Esophagus muscularis mucosa (tissue), 3 donors: Measurements from ENCODE around the gene EFCC1.

Experiments
- POLR2A ChIP-seq: fragments of 450-650 bp; IDR thresholded peaks from one replicate; pipeline ENCODE4 v1.6.1; 2017; ENCODE audit warnings: antibody characterized with exemption, moderate library complexity, mild to moderate bottlenecking, low read depth
- POLR2AphosphoS5 ChIP-seq, 2 donors: sonication (generic); formaldehyde crosslinking; IDR thresholded peaks; one replicate each; pipeline ENCODE4 v1.6.1; 2017; ENCODE audit warnings: antibody characterized with exemption in 2 of 2
- TF ChIP-seq, protein P1 (sequence below), 3 experiments: fragments of 200-600 bp in 2 of 3; fragments of 450-650 bp in 1 of 3; sonication (generic) in 2 of 3; IDR thresholded peaks; one replicate each; pipeline ENCODE4 v1.5.1; 2017 to 2019; ENCODE audit warnings: antibody characterized with exemption in 3 of 3, mild to moderate bottlenecking in 2 of 3, moderate library complexity in 1 of 3

DNA sequence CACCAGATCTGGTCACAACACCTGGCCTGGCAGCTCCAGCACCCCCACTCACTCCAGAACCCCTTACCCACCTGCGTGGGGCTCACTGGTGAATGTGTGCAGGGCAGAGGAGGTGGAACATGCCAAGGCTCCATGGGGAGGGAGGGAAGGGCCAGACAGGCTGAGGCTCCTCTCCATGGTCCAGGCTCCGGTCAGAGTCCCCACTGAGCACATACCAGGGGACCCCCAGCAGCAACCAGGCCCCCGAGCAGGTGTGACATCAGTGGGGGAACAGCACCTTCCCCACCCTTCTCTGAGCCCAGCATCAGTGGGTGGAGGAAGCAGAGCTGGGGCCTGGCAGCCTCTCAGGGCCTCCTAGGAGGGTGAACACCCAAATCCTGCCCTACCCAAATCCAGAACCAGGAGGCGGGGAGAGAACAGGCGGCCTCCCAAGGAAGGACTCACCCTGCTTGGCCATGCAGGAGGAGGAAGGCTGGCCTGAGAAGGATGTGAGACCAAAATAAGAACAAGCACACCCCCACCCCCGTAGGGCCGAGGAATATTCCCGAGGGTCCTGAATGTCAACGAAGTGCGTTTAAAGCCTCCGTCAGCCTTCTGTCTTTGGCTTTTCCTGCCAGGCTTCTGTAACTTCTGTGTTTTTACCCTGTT, 58.3 kb downstream of the EFCC1 start:
- no peak for TF ChIP-seq POLR2A
- TF ChIP-seq POLR2AphosphoS5 (IDR thresholded peaks at IDR 0.05), result no peak
- TF ChIP-seq, protein P1, sequence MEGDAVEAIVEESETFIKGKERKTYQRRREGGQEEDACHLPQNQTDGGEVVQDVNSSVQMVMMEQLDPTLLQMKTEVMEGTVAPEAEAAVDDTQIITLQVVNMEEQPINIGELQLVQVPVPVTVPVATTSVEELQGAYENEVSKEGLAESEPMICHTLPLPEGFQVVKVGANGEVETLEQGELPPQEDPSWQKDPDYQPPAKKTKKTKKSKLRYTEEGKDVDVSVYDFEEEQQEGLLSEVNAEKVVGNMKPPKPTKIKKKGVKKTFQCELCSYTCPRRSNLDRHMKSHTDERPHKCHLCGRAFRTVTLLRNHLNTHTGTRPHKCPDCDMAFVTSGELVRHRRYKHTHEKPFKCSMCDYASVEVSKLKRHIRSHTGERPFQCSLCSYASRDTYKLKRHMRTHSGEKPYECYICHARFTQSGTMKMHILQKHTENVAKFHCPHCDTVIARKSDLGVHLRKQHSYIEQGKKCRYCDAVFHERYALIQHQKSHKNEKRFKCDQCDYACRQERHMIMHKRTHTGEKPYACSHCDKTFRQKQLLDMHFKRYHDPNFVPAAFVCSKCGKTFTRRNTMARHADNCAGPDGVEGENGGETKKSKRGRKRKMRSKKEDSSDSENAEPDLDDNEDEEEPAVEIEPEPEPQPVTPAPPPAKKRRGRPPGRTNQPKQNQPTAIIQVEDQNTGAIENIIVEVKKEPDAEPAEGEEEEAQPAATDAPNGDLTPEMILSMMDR (IDR thresholded peaks at IDR 0.05), result no peak
